SK-N-MC (cell line): ENCODE data around the gene MLX.

Source experiments
- EZH2 ChIP-seq: fragments of 200-600 bp; sonication (generic); IDR thresholded peaks from one replicate; pipeline ENCODE4 v1.6.1; 2017; ENCODE audit warnings: antibody characterized with exemption
- POLR2AphosphoS5 ChIP-seq: IDR thresholded peaks from 2 replicates; pipeline ENCODE4 v1.6.1; 2012; ENCODE audit warnings: mild to moderate bottlenecking, low read depth, low read length, borderline replicate concordance

DNA sequence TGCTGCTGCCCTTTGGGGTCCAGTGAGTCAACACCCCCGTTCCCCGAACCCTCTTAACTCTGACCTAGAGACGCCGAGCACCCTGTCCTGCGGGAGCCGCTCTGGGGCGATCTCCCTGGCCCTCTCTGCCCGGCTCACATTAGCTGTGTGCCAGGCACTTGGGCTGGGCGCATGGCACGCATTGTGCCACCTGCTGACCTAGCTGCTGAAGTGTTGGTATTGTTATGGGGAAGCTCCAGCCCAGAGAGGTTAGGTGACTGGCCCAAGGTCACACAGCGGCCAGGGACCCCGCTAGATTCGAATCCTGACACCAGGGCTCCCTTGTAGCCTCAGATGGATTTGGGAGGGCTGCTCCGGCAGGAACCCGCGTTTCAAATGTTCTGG, 13.0 kb upstream of the MLX start:
- no peak for TF ChIP-seq POLR2AphosphoS5
- TF ChIP-seq EZH2: no peak
